Thoracic aorta (tissue), 2 donors: ENCODE measurements around the gene PBXIP1. TPM values are rescaled to one million over a fixed set of nuclear protein-coding genes. Genes with fewer than 3 reads are reported as not detected.

ENCODE experiments used
- ATAC-seq: fragments of 150-250 bp; one replicate; pipeline ENCODE4 v1.8.0; 2017; ENCODE audit warnings: low read depth; ENCODE audit not compliant: insufficient number of reproducible peaks, low FRiP score
- DNase-seq: peaks from one replicate; pipeline ENCODE4 v3.0.0-alpha.2; 2020; ENCODE audit warnings: low spot score
- H3K27ac ChIP-seq, 2 donors: fragments of 200-600 bp; sonication (generic); 1 replicate in 1 of 2; 2 replicates in 1 of 2; pipeline ENCODE4 v1.5.1; 2016; ENCODE audit warnings: mild to moderate bottlenecking in 2 of 2, moderate library complexity in 2 of 2
- H3K27me3 ChIP-seq: fragments of 200-600 bp; sonication (generic); replicated peaks from 2 replicates; pipeline ENCODE4 v1.6.0; 2016; ENCODE audit warnings: mild to moderate bottlenecking; ENCODE audit not compliant: insufficient read depth
- H3K36me3 ChIP-seq: fragments of 200-600 bp; sonication (generic); one replicate; pipeline ENCODE4 v1.5.1; 2016
- H3K4me1 ChIP-seq, 2 donors: fragments of 200-600 bp; sonication (generic); 1 replicate in 1 of 2; 2 replicates in 1 of 2; pipeline versions ENCODE4 v1.5.1 to v1.6.0; 2016; ENCODE audit warnings: low read depth in 2 of 2, mild to moderate bottlenecking in 1 of 2; ENCODE audit not compliant: control insufficient read depth in 1 of 2
- H3K4me3 ChIP-seq: fragments of 200-600 bp; sonication (generic); 2 replicates; pipeline ENCODE4 v1.5.1; 2016; ENCODE audit warnings: mild to moderate bottlenecking
- H3K9me3 ChIP-seq: fragments of 200-600 bp; sonication (generic); 2 replicates; pipeline ENCODE4 v1.5.1; 2016
- total RNA-seq, 2 donors: library from RNA; depleted of rRNA; stranded (reverse); fragments of >200 nt; gene quantifications; one replicate each; pipeline versions ENCODE4 v1.1.0 to v1.2.3, GENCODE V29; 2016
- TF ChIP-seq, protein P1 (sequence below): fragments of 200-600 bp; sonication (generic); IDR thresholded peaks from one replicate; pipeline ENCODE4 v1.5.1; 2019; ENCODE audit warnings: antibody characterized with exemption

The PBXIP1 gene
- total RNA-seq, 2 donors from 2014 or later = 185 to 227 TPM

DNA sequence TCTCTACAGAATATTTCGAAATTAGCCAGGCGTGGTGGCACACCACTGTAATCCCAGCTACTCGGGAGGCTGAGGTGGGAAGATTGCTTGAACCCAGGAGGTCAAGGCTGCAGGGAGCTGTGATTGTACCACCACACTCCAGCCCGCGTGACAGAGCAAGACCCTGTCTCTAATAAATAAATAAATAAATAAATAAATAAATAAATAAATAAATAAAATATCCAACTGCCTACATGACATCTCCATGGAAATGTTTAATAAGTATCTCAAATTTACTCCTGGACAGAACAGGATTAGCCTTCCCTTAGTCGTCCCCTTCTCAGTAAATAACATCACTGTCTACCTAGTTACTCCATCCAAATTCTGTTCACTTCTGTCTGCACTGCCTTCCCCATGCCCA lies 56.9 kb downstream of the PBXIP1 start:
- no peaks in the 10 kb centered on the region for H3K9me3 ChIP-seq
- no peak for DNase-seq

DNA sequence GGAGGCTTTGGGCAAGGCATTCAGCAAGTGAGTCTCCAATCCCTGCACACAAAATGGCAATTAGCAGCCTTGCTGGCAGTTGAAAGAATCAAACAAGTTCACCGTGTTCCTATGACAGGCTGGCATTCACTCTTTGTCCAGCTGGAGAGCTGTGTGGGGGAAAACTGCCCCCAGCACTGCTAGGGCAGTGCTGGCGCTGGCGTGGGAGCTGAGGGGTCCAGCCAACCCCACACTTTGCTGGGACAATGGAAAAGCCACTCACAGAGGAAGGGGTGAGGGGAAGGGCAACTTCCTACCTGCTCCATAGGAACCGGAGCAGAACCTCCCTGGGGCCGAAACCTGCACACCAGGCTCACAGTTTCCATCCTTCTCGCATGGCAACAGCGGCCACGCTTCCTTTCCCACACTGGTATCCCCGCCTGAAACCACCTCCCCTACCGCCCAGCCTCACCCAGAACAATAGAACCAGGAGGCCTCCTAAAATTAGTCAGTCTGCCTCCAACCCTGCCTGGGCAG lies 59.1 kb downstream of the PBXIP1 start:
- Histone ChIP-seq H3K9me3 (no peaks in the 10 kb centered on the region), H3K4me1 (no peaks in the 10 kb centered on the region), H3K27me3 (no peaks in the 10 kb centered on the region), H3K4me3 (no peak overlapping the region), H3K27ac (no peak overlapping the region), H3K36me3 (no peaks in the 10 kb centered on the region)
- TF ChIP-seq, protein P1, sequence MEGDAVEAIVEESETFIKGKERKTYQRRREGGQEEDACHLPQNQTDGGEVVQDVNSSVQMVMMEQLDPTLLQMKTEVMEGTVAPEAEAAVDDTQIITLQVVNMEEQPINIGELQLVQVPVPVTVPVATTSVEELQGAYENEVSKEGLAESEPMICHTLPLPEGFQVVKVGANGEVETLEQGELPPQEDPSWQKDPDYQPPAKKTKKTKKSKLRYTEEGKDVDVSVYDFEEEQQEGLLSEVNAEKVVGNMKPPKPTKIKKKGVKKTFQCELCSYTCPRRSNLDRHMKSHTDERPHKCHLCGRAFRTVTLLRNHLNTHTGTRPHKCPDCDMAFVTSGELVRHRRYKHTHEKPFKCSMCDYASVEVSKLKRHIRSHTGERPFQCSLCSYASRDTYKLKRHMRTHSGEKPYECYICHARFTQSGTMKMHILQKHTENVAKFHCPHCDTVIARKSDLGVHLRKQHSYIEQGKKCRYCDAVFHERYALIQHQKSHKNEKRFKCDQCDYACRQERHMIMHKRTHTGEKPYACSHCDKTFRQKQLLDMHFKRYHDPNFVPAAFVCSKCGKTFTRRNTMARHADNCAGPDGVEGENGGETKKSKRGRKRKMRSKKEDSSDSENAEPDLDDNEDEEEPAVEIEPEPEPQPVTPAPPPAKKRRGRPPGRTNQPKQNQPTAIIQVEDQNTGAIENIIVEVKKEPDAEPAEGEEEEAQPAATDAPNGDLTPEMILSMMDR = no peak
- ATAC-seq = no peak
- DNase-seq = no peak

More for the DNA sequence above, 56.9 kb downstream of the PBXIP1 start:
- no peak for ATAC-seq
- Histone ChIP-seq H3K27ac (no peak overlapping the region), H3K4me3 (no peak overlapping the region), H3K27me3 (no peaks in the 10 kb centered on the region), H3K4me1 (no peaks in the 10 kb centered on the region), H3K36me3 (no peaks in the 10 kb centered on the region)
- TF ChIP-seq, protein P1 = no peak

DNA sequence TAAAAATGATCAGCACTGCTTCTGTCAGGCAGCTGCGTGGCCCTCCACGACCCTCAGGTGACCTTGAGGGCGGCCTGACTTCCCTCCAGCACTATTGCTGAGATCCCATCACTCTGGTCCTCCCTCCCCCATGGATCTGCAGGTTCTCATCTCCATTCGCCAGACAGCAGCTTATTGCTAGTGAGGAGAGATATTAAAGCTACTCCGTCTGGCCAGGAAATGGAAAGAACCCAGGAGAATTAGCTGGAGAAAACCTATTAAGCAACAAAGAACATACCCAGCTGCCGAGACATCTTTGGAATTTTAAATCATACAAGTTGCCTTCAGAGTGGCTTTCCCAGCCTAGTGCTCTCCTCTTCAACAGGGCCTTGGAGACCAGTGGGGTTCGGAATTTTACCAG lies 60.1 kb downstream of the PBXIP1 start:
- no peaks in the 10 kb centered on the region for H3K27me3 ChIP-seq
- no peaks in the 10 kb centered on the region for H3K36me3 ChIP-seq
- ATAC-seq (no peak), DNase-seq (no peak)
- no peak overlapping the region for H3K4me3 ChIP-seq
- no peak overlapping the region for H3K27ac ChIP-seq
- H3K4me1 ChIP-seq = no peaks in the 10 kb centered on the region
- H3K9me3 ChIP-seq = no peaks in the 10 kb centered on the region
- TF ChIP-seq, protein P1 = no peak

Other genes with a start within 250 kb of the PBXIP1 start
- 1 to 10 TPM in 1 of 2 donors, under 1 TPM in 1; 0.95 to 1.8 TPM for gene KCNN3, start 85.8 kb downstream of the PBXIP1 start, total RNA-seq
- gene PMVK, start 19.4 kb downstream of the PBXIP1 start, total RNA-seq = 10 to 100 TPM in 1 of 2 donors, 1 to 10 TPM in 1; 9.7 to 13.8 TPM
- 10 to 100 TPM; 17.8 to 21.4 TPM for gene PYGO2, start 5.7 kb upstream of the PBXIP1 start, total RNA-seq
- gene SHC1, start 14.6 kb upstream of the PBXIP1 start, total RNA-seq = 100 to 1,000 TPM; 129 to 174 TPM
- 10 to 100 TPM; 13.5 to 23.7 TPM for gene CKS1B, start 18.6 kb upstream of the PBXIP1 start, total RNA-seq
- gene FLAD1, start 27.2 kb upstream of the PBXIP1 start, total RNA-seq = 10 to 100 TPM; 23.8 to 27.2 TPM
- not detected for gene LENEP, start 37.5 kb upstream of the PBXIP1 start, total RNA-seq
- gene ZBTB7B, start 46.7 kb upstream of the PBXIP1 start, total RNA-seq = 10 to 100 TPM; 35.3 to 66.3 TPM
- under 1 TPM in 1 of 2 donors, not detected in 1; 0.42 TPM for gene DCST2, start 77.7 kb upstream of the PBXIP1 start, total RNA-seq
- gene DCST1, start 77.7 kb upstream of the PBXIP1 start, total RNA-seq = not detected
- gene ADAM15, start 95.2 kb upstream of the PBXIP1 start, total RNA-seq = 100 to 1,000 TPM; 119 to 144 TPM
- 1 to 10 TPM; 1.9 to 2.8 TPM for gene EFNA4, start 107.6 kb upstream of the PBXIP1 start, total RNA-seq
- gene EFNA3, start 122.7 kb upstream of the PBXIP1 start, total RNA-seq = 1 to 10 TPM; 1.5 to 3.2 TPM
- gene EFNA1, start 171.8 kb upstream of the PBXIP1 start, total RNA-seq = 10 to 100 TPM in 1 of 2 donors, 1 to 10 TPM in 1; 4.6 to 15.4 TPM
- gene SLC50A1, start 179.8 kb upstream of the PBXIP1 start, total RNA-seq = 10 to 100 TPM; 13.0 to 22.2 TPM
- gene DPM3, start 184.4 kb upstream of the PBXIP1 start, total RNA-seq = 10 to 100 TPM; 28.8 to 68.6 TPM
- gene KRTCAP2, start 217.2 kb upstream of the PBXIP1 start, total RNA-seq = 100 to 1,000 TPM; 106 to 112 TPM
- gene TRIM46, start 217.8 kb upstream of the PBXIP1 start, total RNA-seq = 1 to 10 TPM; 2.7 to 5.8 TPM